ENCODE measurements around the gene TPCN2.
"Not testable (repeated sequence)": the region's sequence is repeated elsewhere in the genome, so short reads cannot be mapped to it uniquely, and the experiment has no call there.

The TPCN2 gene

GRCh38 chr11:69144316-69145049 lies 95.8 kb downstream of the TPCN2 start:
- DNase-seq (ENCODE audit: low read depth) = no peak
- TF ChIP-seq CTCF (IDR thresholded peaks at IDR 0.05; ENCODE audit: low read depth, low read length, missing control alignments) = no peak
- H3K4me3 ChIP-seq (ENCODE audit: low read depth, low read length) = no peak overlapping the region

GRCh38 chr11:69145050-69145380 lies 96.3 kb downstream of the TPCN2 start:
- H3K4me3 ChIP-seq (ENCODE audit: low read depth, low read length) = no peak overlapping the region
- TF ChIP-seq CTCF (IDR thresholded peaks at IDR 0.05; ENCODE audit: low read depth, low read length, missing control alignments) = no peak
- no peak for DNase-seq (ENCODE audit: low read depth)

GRCh38 chr11:69148377-69148762 lies 99.6 kb downstream of the TPCN2 start:
- DNase-seq (ENCODE audit: low read depth) = no peak
- H3K4me3 ChIP-seq (ENCODE audit: low read depth, low read length) = no peak overlapping the region
- TF ChIP-seq CTCF (IDR thresholded peaks at IDR 0.05; ENCODE audit: low read depth, low read length, missing control alignments) = no peak

GRCh38 chr11:69148806-69149205 lies 100.1 kb downstream of the TPCN2 start:
- no peak for DNase-seq (ENCODE audit: low read depth)
- H3K4me3 ChIP-seq (ENCODE audit: low read depth, low read length) = no peak overlapping the region
- no peak for TF ChIP-seq CTCF (IDR thresholded peaks at IDR 0.05; ENCODE audit: low read depth, low read length, missing control alignments)

GRCh38 chr11:69149338-69150045 lies 100.8 kb downstream of the TPCN2 start:
- DNase-seq (ENCODE audit: low read depth) = not testable (repeated sequence)

GRCh38 chr11:69150175-69150574 lies 101.4 kb downstream of the TPCN2 start:
- DNase-seq (ENCODE audit: low read depth) = no peak
- H3K4me3 ChIP-seq (ENCODE audit: low read depth, low read length) = no peak overlapping the region
- no peak for TF ChIP-seq CTCF (IDR thresholded peaks at IDR 0.05; ENCODE audit: low read depth, low read length, missing control alignments)

More at GRCh38 chr11:69149338-69150045, 100.8 kb downstream of the TPCN2 start:
- H3K4me3 ChIP-seq (ENCODE audit: low read depth, low read length) = not testable (repeated sequence)

- no peak for DNase-seq (ENCODE audit: low read depth)
- H3K4me3 ChIP-seq (ENCODE audit: low read depth, low read length) = no peak overlapping the region
- no peak for TF ChIP-seq CTCF (IDR thresholded peaks at IDR 0.05; ENCODE audit: low read depth, low read length, missing control alignments)
These were observed 103.1 kb downstream of the TPCN2 start for GRCh38 chr11:69151836-69152235.
